Measurements from ENCODE around the gene LMLN. TPM values are rescaled to one million over a fixed set of nuclear protein-coding genes. Genes with fewer than 3 reads are reported as not detected.
"Not testable (repeated sequence)": the region's sequence is repeated elsewhere in the genome, so short reads cannot be mapped to it uniquely, and the experiment has no call there.

LMLN gene
- polyA plus RNA-seq, 1 of the 3 experiments (the other 2 are of a cell fraction): 7.4 TPM

GRCh38 chr3:197957790-197958133, 2.3 kb upstream of the LMLN start:
- TF ChIP-seq ZBTB33 (IDR thresholded peaks at IDR 0.05; ENCODE audit: borderline replicate concordance, low read depth): 0 out of 2 replicates have a peak, but pooled peaks have one; percentile 5
- TF ChIP-seq, protein P1, sequence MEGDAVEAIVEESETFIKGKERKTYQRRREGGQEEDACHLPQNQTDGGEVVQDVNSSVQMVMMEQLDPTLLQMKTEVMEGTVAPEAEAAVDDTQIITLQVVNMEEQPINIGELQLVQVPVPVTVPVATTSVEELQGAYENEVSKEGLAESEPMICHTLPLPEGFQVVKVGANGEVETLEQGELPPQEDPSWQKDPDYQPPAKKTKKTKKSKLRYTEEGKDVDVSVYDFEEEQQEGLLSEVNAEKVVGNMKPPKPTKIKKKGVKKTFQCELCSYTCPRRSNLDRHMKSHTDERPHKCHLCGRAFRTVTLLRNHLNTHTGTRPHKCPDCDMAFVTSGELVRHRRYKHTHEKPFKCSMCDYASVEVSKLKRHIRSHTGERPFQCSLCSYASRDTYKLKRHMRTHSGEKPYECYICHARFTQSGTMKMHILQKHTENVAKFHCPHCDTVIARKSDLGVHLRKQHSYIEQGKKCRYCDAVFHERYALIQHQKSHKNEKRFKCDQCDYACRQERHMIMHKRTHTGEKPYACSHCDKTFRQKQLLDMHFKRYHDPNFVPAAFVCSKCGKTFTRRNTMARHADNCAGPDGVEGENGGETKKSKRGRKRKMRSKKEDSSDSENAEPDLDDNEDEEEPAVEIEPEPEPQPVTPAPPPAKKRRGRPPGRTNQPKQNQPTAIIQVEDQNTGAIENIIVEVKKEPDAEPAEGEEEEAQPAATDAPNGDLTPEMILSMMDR (IDR thresholded peaks at IDR 0.05): no peak
- no peak for TF ChIP-seq GATA2 (CRISPR knock-in tag; IDR thresholded peaks at IDR 0.05)
- ChIA-PET CTCF (no interaction called here), POLR2A (no interaction called here)
- H2AFZ ChIP-seq (ENCODE audit: low read depth): no peak overlapping the region
- H3K36me3 ChIP-seq (replicated peaks in 1 of 2; ENCODE audit: control insufficient read depth in 1 of 2, insufficient read depth in 2 of 2, low read length in 1 of 2): peaks cover 32 to 41% of the 10 kb centered on the region in 2 experiments
- peaks cover 10 to 16% of the 10 kb centered on the region in 2 experiments; a peak in 2 of 4 replicates for H3K4me1 ChIP-seq (ENCODE audit: control insufficient read depth in 1 of 2, insufficient read depth in 2 of 2, low read depth in 1 of 2, low read length in 1 of 2)
- no peaks in the 10 kb centered on the region for H3K27me3 ChIP-seq (ENCODE audit: insufficient read depth)
- peaks cover 26% of the 10 kb centered on the region for H4K20me1 ChIP-seq (ENCODE audit: insufficient read depth)
- no peak overlapping the region for H3K4me2 ChIP-seq
- H3K79me2 ChIP-seq (ENCODE audit: insufficient read depth): peaks cover 23% of the 10 kb centered on the region
- no peaks in the 10 kb centered on the region for H3K9me2 ChIP-seq
- no peak overlapping the region; a peak in 1 of 4 replicates for H3K27ac ChIP-seq (ENCODE audit: low read depth in 2 of 2, low read length in 1 of 2)
- peaks cover 53% of the 10 kb centered on the region for H3F3A ChIP-seq (replicated peaks; ENCODE audit: insufficient read depth)
- 97% methylated on average over 5 of the region's 5 CpGs for WGBS (ENCODE audit: low lambda C conversion rate)
- no peak overlapping the region for H3K4me3 ChIP-seq (ENCODE audit: low read depth in 2 of 2, low read length in 1 of 2)
- H3K9me3 ChIP-seq: no peaks in the 10 kb centered on the region
- DNase-seq: no peak
- H3K9ac ChIP-seq: no peak overlapping the region

DNA sequence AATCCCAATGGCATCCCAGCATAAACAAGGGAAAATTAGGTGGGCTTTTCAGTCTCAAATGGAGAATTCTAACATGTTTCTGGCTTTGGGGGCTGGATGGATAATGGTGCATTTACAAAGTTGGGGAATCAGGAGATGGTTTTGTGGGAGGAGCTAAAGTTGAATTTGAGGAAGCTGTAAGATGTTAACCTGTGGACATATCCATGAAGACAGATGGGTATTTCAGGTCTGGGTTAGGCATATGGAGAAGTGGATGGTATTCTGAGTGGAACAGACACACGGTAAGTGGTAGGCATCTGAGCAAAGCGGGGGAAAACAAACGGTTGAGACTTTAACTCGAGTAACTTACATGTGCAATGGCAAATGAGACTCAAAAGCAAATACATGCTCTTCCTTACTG, 1.7 kb upstream of the LMLN start:
- 0 out of 2 replicates have a peak, but pooled peaks have one; percentile 10 for TF ChIP-seq ZBTB33 (IDR thresholded peaks at IDR 0.05; ENCODE audit: borderline replicate concordance, low read depth)
- no peak for TF ChIP-seq MXI1 (IDR thresholded peaks at IDR 0.05; ENCODE audit: low read depth, low read length)
- TF ChIP-seq NRF1 (IDR thresholded peaks at IDR 0.05; ENCODE audit: low read depth, low read length): no peak
- H3K4me3 ChIP-seq (ENCODE audit: low read depth in 2 of 2, low read length in 1 of 2): no peak overlapping the region
- peaks cover 47% of the 10 kb centered on the region for H3F3A ChIP-seq (replicated peaks; ENCODE audit: insufficient read depth)
- no peaks in the 10 kb centered on the region for H3K27me3 ChIP-seq (ENCODE audit: insufficient read depth)
- no peak overlapping the region for H2AFZ ChIP-seq (ENCODE audit: low read depth)
- H3K9me2 ChIP-seq: no peaks in the 10 kb centered on the region
- no peak for DNase-seq
- peaks cover 9 to 10% of the 10 kb centered on the region in 2 experiments; a peak in 2 of 4 replicates for H3K4me1 ChIP-seq (ENCODE audit: control insufficient read depth in 1 of 2, insufficient read depth in 2 of 2, low read depth in 1 of 2, low read length in 1 of 2)
- H3K4me2 ChIP-seq: 0 out of 2 replicates have a peak overlapping the region, but pooled peaks have one; percentile 80
- no peak overlapping the region for H3K9ac ChIP-seq
- H3K9me3 ChIP-seq: no peaks in the 10 kb centered on the region
- CTCF ChIA-PET: no interaction called here
- H3K36me3 ChIP-seq (replicated peaks in 1 of 2; ENCODE audit: control insufficient read depth in 1 of 2, insufficient read depth in 2 of 2, low read length in 1 of 2): peaks cover 27 to 35% of the 10 kb centered on the region in 2 experiments
- WGBS (ENCODE audit: low lambda C conversion rate): 98% methylated on average over 4 of the region's 4 CpGs
- H3K27ac ChIP-seq (ENCODE audit: low read depth in 2 of 2, low read length in 1 of 2): no peak overlapping the region
- POLR2A ChIA-PET: interaction anchor here (0.9 kb wide), 1 partner anchor 9 kb away, joined by 4 read pairs; the partner anchor contains the start of gene RPL35A
- peaks cover 17% of the 10 kb centered on the region for H3K79me2 ChIP-seq (ENCODE audit: insufficient read depth)
- peaks cover 20% of the 10 kb centered on the region for H4K20me1 ChIP-seq (ENCODE audit: insufficient read depth)

DNA sequence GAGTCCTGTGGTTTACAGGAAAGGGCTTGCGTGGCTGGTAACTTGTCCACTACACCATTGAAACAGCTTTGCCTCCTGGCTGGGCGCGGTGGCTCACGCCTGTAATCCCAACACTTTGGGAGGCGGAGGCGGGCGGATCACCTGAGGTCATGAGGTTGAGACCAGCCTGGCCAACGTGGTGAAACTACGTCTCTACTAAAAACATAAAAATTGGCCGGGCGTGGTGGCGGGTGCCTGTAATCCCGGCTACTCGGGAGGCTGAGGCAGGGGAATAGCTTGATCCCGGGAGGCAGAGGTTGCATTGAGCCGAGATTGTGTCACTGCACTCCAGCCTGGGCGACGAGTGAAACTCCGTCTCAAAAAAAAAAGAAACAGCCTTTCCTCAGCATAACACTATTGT, 1.2 kb upstream of the LMLN start:
- H3K27ac ChIP-seq (ENCODE audit: low read depth in 2 of 2, low read length in 1 of 2); H3K9ac ChIP-seq; H3K9me2 ChIP-seq; H3K27me3 ChIP-seq (ENCODE audit: insufficient read depth); H3K9me3 ChIP-seq; H3K4me1 ChIP-seq (ENCODE audit: control insufficient read depth in 1 of 2, insufficient read depth in 2 of 2, low read depth in 1 of 2, low read length in 1 of 2); DNase-seq: not testable (repeated sequence)
- Histone ChIP-seq H3F3A (replicated peaks; ENCODE audit: insufficient read depth) (peaks cover 42% of the 10 kb centered on the region), H3K4me2 (peak overlapping the region; percentile 80; the same call in 1 of the 2 replicates), H3K36me3 (replicated peaks in 1 of 2; ENCODE audit: control insufficient read depth in 1 of 2, insufficient read depth in 2 of 2, low read length in 1 of 2) (peaks cover 22 to 31% of the 10 kb centered on the region in 2 experiments), H3K4me3 (ENCODE audit: low read depth in 2 of 2, low read length in 1 of 2) (peak overlapping the region in 1 of 2 experiments; percentile 73; a peak in 2 of 4 replicates), H4K20me1 (ENCODE audit: insufficient read depth) (peaks cover 15% of the 10 kb centered on the region), H2AFZ (ENCODE audit: low read depth) (peak overlapping the region; percentile 75; the same call in 1 of the 2 replicates), H3K79me2 (ENCODE audit: insufficient read depth) (peaks cover 12% of the 10 kb centered on the region)
- POLR2A ChIA-PET: interaction anchor here (0.6 to 0.9 kb wide), 2 partner anchors 9 to 168 kb away, joined by 3 to 4 read pairs; partner anchors contain the start of genes LRCH3 and RPL35A
- CTCF ChIA-PET: interaction anchor here (0.8 to 1.0 kb wide), 2 partner anchors 8 to 16 kb away, joined by 3 to 4 read pairs; no protein-coding TSS in a partner anchor
- 92% methylated on average over 19 of the region's 19 CpGs for WGBS (ENCODE audit: low lambda C conversion rate)

All from SK-N-SH (cell line).